Subcutaneous adipose tissue (tissue), 4 donors: ENCODE data around the gene IFNGR1. TPM values are rescaled to one million over a fixed set of nuclear protein-coding genes. Genes with fewer than 3 reads are reported as not detected.

Source experiments
- total RNA-seq, 4 donors: library from RNA; depleted of rRNA; stranded (reverse); fragments of >200 nt; gene quantifications; one replicate each; pipeline ENCODE4 v1.1.0, GENCODE V29; 2016
- TF ChIP-seq, protein P1 (sequence below): fragments of 450-650 bp; IDR thresholded peaks from one replicate; pipeline ENCODE4 v1.5.1; 2016; ENCODE audit warnings: low read depth, mild to moderate bottlenecking, control low read depth, antibody characterized with exemption, moderate library complexity

The IFNGR1 gene
- total RNA-seq, 4 donors from 2014 or later = 174 to 297 (median 208) TPM

DNA sequence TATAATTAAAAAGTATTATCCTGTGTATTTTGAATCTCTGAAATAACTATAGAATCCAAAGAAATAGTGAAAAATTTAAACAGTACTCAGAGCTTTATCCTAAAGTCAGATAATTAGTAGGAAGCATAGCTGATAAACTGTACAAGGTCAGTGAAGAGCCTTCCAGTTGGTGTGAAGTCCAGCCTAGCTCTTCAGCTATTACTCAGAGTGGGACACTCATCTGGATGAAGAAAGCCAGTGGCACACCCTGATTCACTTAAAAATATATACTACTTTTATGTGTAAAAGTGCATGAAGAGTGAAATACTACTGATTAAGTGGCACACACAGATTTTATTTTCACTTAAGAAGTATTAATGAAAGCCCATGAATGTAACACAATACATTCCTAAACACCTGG, 3.1 kb downstream of the IFNGR1 start:
- TF ChIP-seq, protein P1, sequence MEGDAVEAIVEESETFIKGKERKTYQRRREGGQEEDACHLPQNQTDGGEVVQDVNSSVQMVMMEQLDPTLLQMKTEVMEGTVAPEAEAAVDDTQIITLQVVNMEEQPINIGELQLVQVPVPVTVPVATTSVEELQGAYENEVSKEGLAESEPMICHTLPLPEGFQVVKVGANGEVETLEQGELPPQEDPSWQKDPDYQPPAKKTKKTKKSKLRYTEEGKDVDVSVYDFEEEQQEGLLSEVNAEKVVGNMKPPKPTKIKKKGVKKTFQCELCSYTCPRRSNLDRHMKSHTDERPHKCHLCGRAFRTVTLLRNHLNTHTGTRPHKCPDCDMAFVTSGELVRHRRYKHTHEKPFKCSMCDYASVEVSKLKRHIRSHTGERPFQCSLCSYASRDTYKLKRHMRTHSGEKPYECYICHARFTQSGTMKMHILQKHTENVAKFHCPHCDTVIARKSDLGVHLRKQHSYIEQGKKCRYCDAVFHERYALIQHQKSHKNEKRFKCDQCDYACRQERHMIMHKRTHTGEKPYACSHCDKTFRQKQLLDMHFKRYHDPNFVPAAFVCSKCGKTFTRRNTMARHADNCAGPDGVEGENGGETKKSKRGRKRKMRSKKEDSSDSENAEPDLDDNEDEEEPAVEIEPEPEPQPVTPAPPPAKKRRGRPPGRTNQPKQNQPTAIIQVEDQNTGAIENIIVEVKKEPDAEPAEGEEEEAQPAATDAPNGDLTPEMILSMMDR = no peak

DNA sequence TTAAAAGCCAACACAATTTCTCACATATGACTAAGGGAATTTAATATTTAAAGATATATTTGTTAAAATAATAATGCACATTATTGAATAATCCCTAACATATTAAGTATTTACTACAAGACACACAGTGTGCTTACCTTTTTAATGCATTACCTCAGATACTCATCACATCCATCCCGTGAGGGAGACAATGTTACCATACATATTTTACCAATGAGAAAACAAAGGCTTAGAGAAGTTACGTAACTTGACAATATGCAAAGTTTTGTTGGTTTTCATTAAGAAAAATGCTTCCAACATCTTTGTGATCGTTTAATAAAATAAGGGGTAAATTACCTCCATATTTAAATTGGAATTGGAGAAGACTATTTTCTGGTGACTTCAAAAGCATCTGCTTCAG, 4.3 kb downstream of the IFNGR1 start:
- TF ChIP-seq, protein P1 = no peak

DNA sequence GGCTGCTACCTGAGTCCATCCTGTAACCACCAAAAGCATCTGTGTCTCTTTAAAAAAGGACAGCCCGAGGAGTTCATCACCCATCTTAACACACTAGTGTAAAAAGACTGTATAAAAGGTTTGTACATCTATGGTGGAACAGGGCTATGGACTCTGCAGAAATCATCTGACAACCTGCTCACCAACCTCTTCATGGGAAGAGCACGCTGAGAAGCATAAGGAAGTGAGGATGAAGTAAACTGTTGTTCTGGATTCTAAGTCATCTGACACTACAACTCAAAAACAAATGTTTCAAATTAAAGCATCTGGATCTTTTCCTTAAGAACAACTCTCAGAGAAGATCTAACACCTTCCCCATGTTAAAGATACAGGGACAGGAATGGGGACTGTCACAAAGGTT, 5.4 kb downstream of the IFNGR1 start:
- TF ChIP-seq, protein P1 = no peak

GRCh38 chr6:137213331-137213740, 5.8 kb downstream of the IFNGR1 start:
- TF ChIP-seq, protein P1 = no peak

DNA sequence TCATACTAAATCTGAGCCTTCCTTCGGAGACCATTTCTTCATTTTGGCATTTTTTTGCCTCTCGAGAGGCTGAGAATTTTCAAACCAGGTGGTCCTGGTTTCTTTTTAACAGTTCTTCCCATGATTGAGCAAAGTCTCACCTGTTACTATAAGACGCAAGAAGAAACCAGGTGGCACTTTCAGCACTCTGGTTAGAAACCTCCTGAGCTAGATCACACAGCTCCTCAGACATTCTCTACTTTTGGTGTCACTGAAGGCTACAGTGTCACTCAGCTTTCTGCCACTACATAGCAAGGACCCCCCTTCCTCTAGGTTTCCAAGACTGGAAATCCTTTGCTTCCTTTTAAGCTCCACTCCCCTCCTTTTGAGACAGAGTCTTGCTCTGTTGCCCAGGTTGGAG, 7.3 kb downstream of the IFNGR1 start:
- TF ChIP-seq, protein P1 = no peak

GRCh38 chr6:137210903-137211302, 8.3 kb downstream of the IFNGR1 start:
- TF ChIP-seq, protein P1 = no peak

GRCh38 chr6:137208279-137208678, 10.9 kb downstream of the IFNGR1 start:
- TF ChIP-seq, protein P1 = no peak
